ENCODE measurements around the gene PIK3C3.

DNA sequence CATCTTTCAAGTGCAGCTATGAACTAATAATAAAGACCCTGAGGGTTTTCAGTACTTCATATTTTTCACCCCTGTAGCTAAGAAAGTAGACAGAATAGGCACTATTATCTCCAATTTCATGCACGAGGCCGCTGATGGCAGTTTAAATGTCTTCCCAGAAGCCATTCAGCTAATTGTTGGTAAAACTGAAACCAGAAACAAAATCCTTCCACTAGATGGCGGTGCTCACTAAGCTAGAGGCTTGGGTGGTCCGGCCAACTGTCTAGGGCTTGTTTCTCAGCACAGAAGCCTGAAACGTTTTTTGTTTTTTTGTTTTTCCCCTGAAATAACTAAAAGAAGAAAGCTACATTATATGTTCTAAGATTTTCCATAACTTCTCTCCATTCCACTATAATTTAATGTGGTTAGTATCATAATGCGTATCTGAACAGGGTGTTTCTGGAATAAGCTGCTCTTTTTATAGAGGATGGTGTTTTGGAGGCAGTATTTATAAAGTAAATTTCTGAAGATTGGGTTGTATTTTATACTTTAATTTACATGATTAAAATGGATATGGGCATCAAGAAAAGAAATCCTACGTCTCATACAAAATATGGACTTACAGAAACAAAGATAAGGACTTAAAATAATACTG, 159.4 kb downstream of the PIK3C3 start:
- TF ChIP-seq, protein P1, sequence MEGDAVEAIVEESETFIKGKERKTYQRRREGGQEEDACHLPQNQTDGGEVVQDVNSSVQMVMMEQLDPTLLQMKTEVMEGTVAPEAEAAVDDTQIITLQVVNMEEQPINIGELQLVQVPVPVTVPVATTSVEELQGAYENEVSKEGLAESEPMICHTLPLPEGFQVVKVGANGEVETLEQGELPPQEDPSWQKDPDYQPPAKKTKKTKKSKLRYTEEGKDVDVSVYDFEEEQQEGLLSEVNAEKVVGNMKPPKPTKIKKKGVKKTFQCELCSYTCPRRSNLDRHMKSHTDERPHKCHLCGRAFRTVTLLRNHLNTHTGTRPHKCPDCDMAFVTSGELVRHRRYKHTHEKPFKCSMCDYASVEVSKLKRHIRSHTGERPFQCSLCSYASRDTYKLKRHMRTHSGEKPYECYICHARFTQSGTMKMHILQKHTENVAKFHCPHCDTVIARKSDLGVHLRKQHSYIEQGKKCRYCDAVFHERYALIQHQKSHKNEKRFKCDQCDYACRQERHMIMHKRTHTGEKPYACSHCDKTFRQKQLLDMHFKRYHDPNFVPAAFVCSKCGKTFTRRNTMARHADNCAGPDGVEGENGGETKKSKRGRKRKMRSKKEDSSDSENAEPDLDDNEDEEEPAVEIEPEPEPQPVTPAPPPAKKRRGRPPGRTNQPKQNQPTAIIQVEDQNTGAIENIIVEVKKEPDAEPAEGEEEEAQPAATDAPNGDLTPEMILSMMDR (IDR thresholded peaks at IDR 0.05): peak in 1 of 3 donors; percentile 49
- no peak for TF ChIP-seq POLR2A (IDR thresholded peaks at IDR 0.05)
